H9 (cell line): Measurements from ENCODE around the gene TUBGCP6. TPM values are rescaled to one million over a fixed set of nuclear protein-coding genes. Genes with fewer than 3 reads are reported as not detected.

Source experiments
- DNase-seq: peaks from one replicate; pipeline ENCODE4 v3.0.0-alpha.2; 2017
- H2AFZ ChIP-seq: one replicate; pipeline ENCODE4 v1.6.1; 2013; ENCODE audit warnings: mild to moderate bottlenecking, low read length, control low read depth, moderate library complexity
- H2AK5ac ChIP-seq: 2 replicates; pipeline ENCODE4 v1.6.1; 2013; ENCODE audit warnings: low read length, control low read depth, mixed read lengths; ENCODE audit not compliant: insufficient read length
- H2BK120ac ChIP-seq: one replicate; pipeline ENCODE4 v1.6.1; 2013; ENCODE audit warnings: low read depth, mild to moderate bottlenecking, low read length, control low read depth, inconsistent platforms; ENCODE audit not compliant: poor library complexity, severe bottlenecking
- H2BK12ac ChIP-seq: 2 replicates; pipeline ENCODE4 v1.6.1; 2013; ENCODE audit warnings: low read length, control low read depth, mixed read lengths, low read depth; ENCODE audit not compliant: insufficient read length
- H2BK15ac ChIP-seq: 2 replicates; pipeline ENCODE4 v1.6.1; 2013; ENCODE audit warnings: low read depth, low read length, control low read depth
- H2BK20ac ChIP-seq: one replicate; pipeline ENCODE4 v1.6.1; 2013; ENCODE audit warnings: low read depth, mild to moderate bottlenecking, low read length, control low read depth, inconsistent platforms; ENCODE audit not compliant: poor library complexity, severe bottlenecking
- H2BK5ac ChIP-seq: 2 replicates; pipeline ENCODE4 v1.6.1; 2013; ENCODE audit warnings: low read length, control low read depth, mixed read lengths; ENCODE audit not compliant: insufficient read length
- H3K14ac ChIP-seq: 2 replicates; pipeline ENCODE4 v1.6.1; 2013; ENCODE audit warnings: low read length, control low read depth; ENCODE audit not compliant: insufficient read depth
- H3K18ac ChIP-seq: 2 replicates; pipeline ENCODE4 v1.6.1; 2013; ENCODE audit warnings: low read depth, mild to moderate bottlenecking, mixed read lengths, low read length, control low read depth; ENCODE audit not compliant: insufficient read length
- H3K23ac ChIP-seq: 2 replicates; pipeline ENCODE4 v1.6.1; 2013; ENCODE audit warnings: low read length, control low read depth, mixed read lengths, low read depth; ENCODE audit not compliant: insufficient read length
- H3K23me2 ChIP-seq: 2 replicates; pipeline ENCODE4 v1.6.1; 2013; ENCODE audit warnings: low read depth, mild to moderate bottlenecking, mixed read lengths, low read length, control low read depth; ENCODE audit not compliant: insufficient read length, poor library complexity, severe bottlenecking
- H3K27ac ChIP-seq: 2 replicates; pipeline ENCODE4 v1.5.1; 2013; ENCODE audit warnings: low read length, control low read depth, mixed read lengths, low read depth; ENCODE audit not compliant: insufficient read length
- H3K27me3 ChIP-seq: 2 replicates; pipeline ENCODE4 v1.6.1; 2013; ENCODE audit warnings: low read length, control low read depth, inconsistent platforms; ENCODE audit not compliant: insufficient read depth
- H3K4ac ChIP-seq: 2 replicates; pipeline ENCODE4 v1.6.1; 2013; ENCODE audit warnings: low read depth, mild to moderate bottlenecking, control low read depth, inconsistent platforms, low read length, moderate library complexity
- H3K4me1 ChIP-seq: 2 replicates; pipeline ENCODE4 v1.6.1; 2013; ENCODE audit warnings: low read length, control low read depth, inconsistent platforms; ENCODE audit not compliant: insufficient read depth
- H3K4me2 ChIP-seq: 2 replicates; pipeline ENCODE4 v1.6.1; 2013; ENCODE audit warnings: low read length, control low read depth, mixed read lengths; ENCODE audit not compliant: insufficient read length, insufficient read depth
- H3K56ac ChIP-seq: 2 replicates; pipeline ENCODE4 v1.6.1; 2013; ENCODE audit warnings: low read depth, mild to moderate bottlenecking, mixed read lengths, low read length, control low read depth; ENCODE audit not compliant: insufficient read length
- H3K79me1 ChIP-seq: 2 replicates; pipeline ENCODE4 v1.6.1; 2013; ENCODE audit warnings: low read depth, mild to moderate bottlenecking, moderate library complexity, low read length, control low read depth, inconsistent platforms; ENCODE audit not compliant: insufficient read depth, poor library complexity, severe bottlenecking
- H3K79me2 ChIP-seq: 2 replicates; pipeline ENCODE4 v1.6.1; 2013; ENCODE audit warnings: low read length, control low read depth, inconsistent platforms; ENCODE audit not compliant: insufficient read depth
- H3K9ac ChIP-seq: 2 replicates; pipeline ENCODE4 v1.6.1; 2013; ENCODE audit warnings: low read length, control low read depth, mixed read lengths; ENCODE audit not compliant: insufficient read length; ENCODE audit errors: extremely low read depth
- H3K9me3 ChIP-seq: one replicate; pipeline ENCODE4 v1.6.1; 2013; ENCODE audit warnings: low read depth, low read length, inconsistent platforms; ENCODE audit not compliant: control insufficient read depth
- H3T11ph ChIP-seq: one replicate; pipeline ENCODE4 v1.6.1; 2013; ENCODE audit warnings: mild to moderate bottlenecking, low read length, control low read depth, inconsistent platforms
- H4K20me1 ChIP-seq: one replicate; pipeline ENCODE4 v1.6.1; 2013; ENCODE audit not compliant: control insufficient read depth, insufficient read length, insufficient read depth
- H4K5ac ChIP-seq: 2 replicates; pipeline ENCODE4 v1.6.1; 2013; ENCODE audit warnings: low read depth, mild to moderate bottlenecking, mixed read lengths, low read length, control low read depth; ENCODE audit not compliant: insufficient read length
- H4K8ac ChIP-seq: replicated peaks from 2 replicates; pipeline ENCODE4 v1.6.1; 2013; ENCODE audit warnings: low read length, control low read depth, mixed read lengths, low read depth; ENCODE audit not compliant: insufficient read length
- H4K91ac ChIP-seq: 2 replicates; pipeline ENCODE4 v1.6.1; 2013; ENCODE audit warnings: low read depth, mild to moderate bottlenecking, moderate library complexity, mixed read lengths, low read length, control low read depth; ENCODE audit not compliant: insufficient read length
- H3K27ac Mint-ChIP-seq, 3 experiments: 2 replicates in 2 of 3; 3 replicates in 1 of 3; pipeline ENCODE4 v1.8.0; 2020 to 2021; ENCODE audit warnings: mixed read lengths in 3 of 3, mild to moderate bottlenecking in 1 of 3, moderate library complexity in 1 of 3
- H3K27me3 Mint-ChIP-seq: 2 replicates; pipeline ENCODE4 v1.8.0; 2021; ENCODE audit warnings: low read depth, mild to moderate bottlenecking, moderate library complexity, mixed read lengths
- H3K36me3 Mint-ChIP-seq, 3 experiments: 2 replicates in 2 of 3; 3 replicates in 1 of 3; pipeline ENCODE4 v1.8.0; 2020 to 2021; ENCODE audit warnings: low read depth in 3 of 3, mixed read lengths in 3 of 3; ENCODE audit not compliant: insufficient read depth in 1 of 3
- H3K4me1 Mint-ChIP-seq, 2 experiments: 2 replicates each; pipeline ENCODE4 v1.8.0; 2020; ENCODE audit warnings: mixed read lengths in 2 of 2
- H3K4me3 Mint-ChIP-seq, 2 experiments: 2 replicates in 1 of 2; 3 replicates in 1 of 2; pipeline ENCODE4 v1.8.0; 2020 to 2021; ENCODE audit warnings: mild to moderate bottlenecking in 2 of 2, mixed read lengths in 2 of 2, moderate library complexity in 1 of 2
- H3K9me3 Mint-ChIP-seq, 2 experiments: 2 replicates in 1 of 2; 3 replicates in 1 of 2; pipeline ENCODE4 v1.8.0; 2020; ENCODE audit warnings: mild to moderate bottlenecking in 2 of 2, mixed read lengths in 2 of 2, moderate library complexity in 1 of 2
- CTCF ChIP-seq: fragments of 200-600 bp; sonication (generic); conservative IDR thresholded peaks from 3 replicates; pipeline ENCODE4 v1.8.0; 2021; ENCODE audit warnings: antibody characterized with exemption, mild to moderate bottlenecking
- WGBS: extraction: QIAGEN DNeasy Blood & Tissue Kit; methylation state at CpG from one replicate; pipeline ENCODE4 v1.1.7; 2013; ENCODE audit warnings: missing lambda C conversion rate, low lambda C conversion rate, mixed read lengths; ENCODE audit not compliant: insufficient read length; ENCODE audit errors: extremely low coverage; 5-methylcytosine and 5-hydroxymethylcytosine counted together
- total RNA-seq: library from RNA; stranded (reverse); gene quantifications from 2 replicates; pipeline ENCODE4 v1.2.1, GENCODE V29; 2021

TUBGCP6 gene
- total RNA-seq, 1 experiment from 2014 or later, result 29.0 TPM

GRCh38 chr22:50173983-50174355 is 70.9 kb downstream of the TUBGCP6 start:
- no peak overlapping the region for H3K56ac ChIP-seq
- no peak overlapping the region for H3K14ac ChIP-seq
- no peaks in the 10 kb centered on the region for H3K79me2 ChIP-seq
- H3T11ph ChIP-seq, result no peak overlapping the region
- H2BK20ac ChIP-seq, result no peak overlapping the region
- H3K23ac ChIP-seq, result no peak overlapping the region
- no peak overlapping the region for H2AK5ac ChIP-seq
- Mint-ChIP-seq H3K9me3 (no peaks in the 10 kb centered on the region; a peak in 1 of 5 replicates), H3K36me3 (peaks cover under 1 to 9% (median 4%) of the 10 kb centered on the region in 3 experiments; a peak in 4 of 7 replicates), H3K4me1 (peaks cover 4 to 7% of the 10 kb centered on the region in 2 experiments), H3K4me3 (no peak overlapping the region), H3K27ac (no peak overlapping the region), H3K27me3 (peaks cover 20% of the 10 kb centered on the region)
- no peak overlapping the region for H3K4me2 ChIP-seq
- H3K9ac ChIP-seq, result no peak overlapping the region
- no peak overlapping the region for H2BK5ac ChIP-seq
- no peaks in the 10 kb centered on the region for H3K79me1 ChIP-seq
- no peak for DNase-seq
- no peaks in the 10 kb centered on the region for H4K20me1 ChIP-seq
- H2BK15ac ChIP-seq, result no peak overlapping the region
- no peak overlapping the region for H4K91ac ChIP-seq
- H3K23me2 ChIP-seq, result peaks cover 5% of the 10 kb centered on the region
- no peak overlapping the region for H2BK120ac ChIP-seq
- H4K8ac ChIP-seq, result no peak overlapping the region
- no peak overlapping the region for H2BK12ac ChIP-seq
- H3K27ac ChIP-seq, result no peak overlapping the region
- H3K18ac ChIP-seq, result no peak overlapping the region
- no peak overlapping the region for H2AFZ ChIP-seq
- no peak overlapping the region for H3K4ac ChIP-seq
- peaks cover 3% of the 10 kb centered on the region; the same call in 1 of the 2 replicates for H3K27me3 ChIP-seq
- no peak overlapping the region for H4K5ac ChIP-seq
- no peaks in the 10 kb centered on the region for H3K9me3 ChIP-seq
- no peak for TF ChIP-seq CTCF
- H3K4me1 ChIP-seq, result no peaks in the 10 kb centered on the region
- no CpG with 5 or more reads among the region's 6 CpGs for WGBS
